GM12878 (cell line): ENCODE data around the gene POLR1A.

Source experiments
- RAD21 ChIP-seq: IDR thresholded peaks from 2 replicates; pipeline ENCODE4 v1.6.1; 2011; ENCODE audit warnings: mild to moderate bottlenecking, low read depth, low read length, moderate library complexity; ENCODE audit not compliant: insufficient read depth
- SREBF2 ChIP-seq: IDR thresholded peaks from 2 replicates; pipeline ENCODE4 v1.6.1; 2012; ENCODE audit warnings: mild to moderate bottlenecking, low read length
- TF ChIP-seq, protein P1 (sequence below), 3 experiments: IDR thresholded peaks in 2 of 3; conservative IDR thresholded peaks in 1 of 3; 2 replicates each; pipeline ENCODE4 v1.5.1; 2011; ENCODE audit warnings: low read depth in 3 of 3, low read length in 3 of 3, mild to moderate bottlenecking in 3 of 3, control low read depth in 2 of 3, moderate library complexity in 2 of 3, inconsistent platforms in 1 of 3, mixed read lengths in 1 of 3; ENCODE audit not compliant: control insufficient read depth in 2 of 3, insufficient read depth in 1 of 3; ENCODE audit errors: extremely low read depth in 1 of 3
- TF ChIP-seq, protein P2 (sequence below): IDR thresholded peaks from 2 replicates; pipeline ENCODE4 v1.6.1; 2011; ENCODE audit warnings: borderline replicate concordance, low read depth, mild to moderate bottlenecking, moderate library complexity, mixed read lengths, low read length; ENCODE audit not compliant: insufficient read depth; ENCODE audit errors: extremely low read length
- TF ChIP-seq, protein P3 (sequence below): IDR thresholded peaks from 2 replicates; pipeline ENCODE4 v1.6.1; 2011; ENCODE audit warnings: borderline replicate concordance, low read depth, mild to moderate bottlenecking, moderate library complexity, low read length; ENCODE audit not compliant: insufficient read depth, poor library complexity, severe bottlenecking

DNA sequence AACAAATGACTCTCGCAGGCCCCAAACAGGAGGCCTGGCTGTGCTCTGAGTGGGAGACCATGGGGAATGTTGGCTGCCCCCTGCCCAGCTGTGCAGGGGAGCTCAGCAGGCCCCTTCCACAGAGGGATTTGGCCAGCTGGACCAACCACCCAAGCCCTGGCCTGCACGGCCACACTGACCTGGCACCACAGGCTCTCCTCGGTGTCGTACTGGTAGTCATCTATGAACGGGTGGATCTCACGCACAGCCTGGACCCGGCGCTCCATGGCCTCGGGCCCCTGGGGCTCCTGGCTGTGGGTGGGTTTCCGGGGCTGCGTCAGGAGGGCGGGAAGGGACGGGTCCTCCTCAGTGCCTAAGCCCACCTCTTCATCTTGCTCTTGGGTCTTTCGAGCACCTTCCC, 74.5 kb downstream of the POLR1A start:
- TF ChIP-seq, protein P1, sequence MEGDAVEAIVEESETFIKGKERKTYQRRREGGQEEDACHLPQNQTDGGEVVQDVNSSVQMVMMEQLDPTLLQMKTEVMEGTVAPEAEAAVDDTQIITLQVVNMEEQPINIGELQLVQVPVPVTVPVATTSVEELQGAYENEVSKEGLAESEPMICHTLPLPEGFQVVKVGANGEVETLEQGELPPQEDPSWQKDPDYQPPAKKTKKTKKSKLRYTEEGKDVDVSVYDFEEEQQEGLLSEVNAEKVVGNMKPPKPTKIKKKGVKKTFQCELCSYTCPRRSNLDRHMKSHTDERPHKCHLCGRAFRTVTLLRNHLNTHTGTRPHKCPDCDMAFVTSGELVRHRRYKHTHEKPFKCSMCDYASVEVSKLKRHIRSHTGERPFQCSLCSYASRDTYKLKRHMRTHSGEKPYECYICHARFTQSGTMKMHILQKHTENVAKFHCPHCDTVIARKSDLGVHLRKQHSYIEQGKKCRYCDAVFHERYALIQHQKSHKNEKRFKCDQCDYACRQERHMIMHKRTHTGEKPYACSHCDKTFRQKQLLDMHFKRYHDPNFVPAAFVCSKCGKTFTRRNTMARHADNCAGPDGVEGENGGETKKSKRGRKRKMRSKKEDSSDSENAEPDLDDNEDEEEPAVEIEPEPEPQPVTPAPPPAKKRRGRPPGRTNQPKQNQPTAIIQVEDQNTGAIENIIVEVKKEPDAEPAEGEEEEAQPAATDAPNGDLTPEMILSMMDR (IDR thresholded peaks at IDR 0.05 in 2 of 3, conservative IDR thresholded peaks at IDR 0.05 in 1 of 3; ENCODE audit: control insufficient read depth in 2 of 3, extremely low read depth in 1 of 3, insufficient read depth in 1 of 3, low read depth in 3 of 3, low read length in 3 of 3): no peak
- TF ChIP-seq, protein P2, sequence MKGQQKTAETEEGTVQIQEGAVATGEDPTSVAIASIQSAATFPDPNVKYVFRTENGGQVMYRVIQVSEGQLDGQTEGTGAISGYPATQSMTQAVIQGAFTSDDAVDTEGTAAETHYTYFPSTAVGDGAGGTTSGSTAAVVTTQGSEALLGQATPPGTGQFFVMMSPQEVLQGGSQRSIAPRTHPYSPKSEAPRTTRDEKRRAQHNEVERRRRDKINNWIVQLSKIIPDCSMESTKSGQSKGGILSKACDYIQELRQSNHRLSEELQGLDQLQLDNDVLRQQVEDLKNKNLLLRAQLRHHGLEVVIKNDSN: no peak
- no peak for TF ChIP-seq SREBF2
- no peak for TF ChIP-seq RAD21
- TF ChIP-seq, protein P3, sequence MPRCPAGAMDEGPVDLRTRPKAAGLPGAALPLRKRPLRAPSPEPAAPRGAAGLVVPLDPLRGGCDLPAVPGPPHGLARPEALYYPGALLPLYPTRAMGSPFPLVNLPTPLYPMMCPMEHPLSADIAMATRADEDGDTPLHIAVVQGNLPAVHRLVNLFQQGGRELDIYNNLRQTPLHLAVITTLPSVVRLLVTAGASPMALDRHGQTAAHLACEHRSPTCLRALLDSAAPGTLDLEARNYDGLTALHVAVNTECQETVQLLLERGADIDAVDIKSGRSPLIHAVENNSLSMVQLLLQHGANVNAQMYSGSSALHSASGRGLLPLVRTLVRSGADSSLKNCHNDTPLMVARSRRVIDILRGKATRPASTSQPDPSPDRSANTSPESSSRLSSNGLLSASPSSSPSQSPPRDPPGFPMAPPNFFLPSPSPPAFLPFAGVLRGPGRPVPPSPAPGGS: no peak
